HG02938 (cell line): ENCODE data around the gene ARMS2.

ENCODE experiments used
- ATAC-seq: cut with Tn5 transposase; IDR thresholded peaks from one replicate; pipeline ENCODE4 v1.9.1; 2021; ENCODE audit warnings: mild to moderate bottlenecking, moderate library complexity; ENCODE audit not compliant: unreplicated experiment

The ARMS2 gene

GRCh38 chr10:122450353-122450990, 4.0 kb upstream of the ARMS2 start:
- no peak for ATAC-seq

GRCh38 chr10:122454071-122454470, 382 bp upstream of the ARMS2 start:
- no peak for ATAC-seq

- no peak for ATAC-seq
Observed at GRCh38 chr10:122455376-122456079, 1.1 kb downstream of the ARMS2 start.

- ATAC-seq = no peak
Observed at GRCh38 chr10:122457934-122458333, 3.5 kb downstream of the ARMS2 start.

GRCh38 chr10:122458693-122459092, 4.2 kb downstream of the ARMS2 start:
- no peak for ATAC-seq

- ATAC-seq = no peak
Observed at GRCh38 chr10:122459561-122460273, 5.3 kb downstream of the ARMS2 start.

GRCh38 chr10:122460891-122461293, 6.4 kb downstream of the ARMS2 start:
- ATAC-seq = no peak

- no peak for ATAC-seq
Observed at GRCh38 chr10:122461367-122461728, 6.9 kb downstream of the ARMS2 start, which contains the start of gene HTRA1. Gene HTRA1 (plus strand): TSS chr10:122461553. CDS start chr10:122461653, 100 bp downstream.

GRCh38 chr10:122461729-122462532, 7.5 kb downstream of the ARMS2 start:
- no peak for ATAC-seq

- no peak for ATAC-seq
Observed at GRCh38 chr10:122462533-122463465, 8.3 kb downstream of the ARMS2 start.

- no peak for ATAC-seq
Observed at GRCh38 chr10:122463466-122464249, 9.2 kb downstream of the ARMS2 start.

GRCh38 chr10:122464250-122464510, 9.7 kb downstream of the ARMS2 start:
- no peak for ATAC-seq

GRCh38 chr10:122464586-122464985, 10.1 kb downstream of the ARMS2 start:
- no peak for ATAC-seq

- no peak for ATAC-seq
Observed at GRCh38 chr10:122465401-122466040, 11.1 kb downstream of the ARMS2 start.

- no peak for ATAC-seq
Observed at GRCh38 chr10:122466951-122467381, 12.5 kb downstream of the ARMS2 start.

- no peak for ATAC-seq
Observed at GRCh38 chr10:122467701-122468100, 13.2 kb downstream of the ARMS2 start.

- ATAC-seq = no peak
Observed at GRCh38 chr10:122468307-122468925, 14.0 kb downstream of the ARMS2 start.

- ATAC-seq = no peak
Observed at GRCh38 chr10:122468926-122469781, 14.7 kb downstream of the ARMS2 start.
